GM12864 (cell line): Measurements from ENCODE around the gene IFNAR2.

Source experiments
- DNase-seq: peaks from one replicate; pipeline ENCODE4 v3.0.0-alpha.2; 2011; ENCODE audit warnings: low read depth
- H3K4me3 ChIP-seq: 2 replicates; pipeline ENCODE4 v1.5.1; 2011; ENCODE audit warnings: mild to moderate bottlenecking, low read depth, low read length, control low read depth
- TF ChIP-seq, protein P1 (sequence below): IDR thresholded peaks from 2 replicates; pipeline ENCODE4 v1.5.1; 2011; ENCODE audit warnings: low read depth, mild to moderate bottlenecking, moderate library complexity, low read length, control low read depth, inconsistent platforms; ENCODE audit errors: missing control alignments

The IFNAR2 gene

GRCh38 chr21:33266050-33266788 lies 36.5 kb downstream of the IFNAR2 start, which contains the start of gene IL10RB:
Gene IL10RB (plus strand): TSS chr21:33266367. CDS start chr21:33266466, 99 bp downstream.
- DNase-seq, result no peak
- H3K4me3 ChIP-seq, result peak within 1 kb of the TSS; percentile 89
- TF ChIP-seq, protein P1, sequence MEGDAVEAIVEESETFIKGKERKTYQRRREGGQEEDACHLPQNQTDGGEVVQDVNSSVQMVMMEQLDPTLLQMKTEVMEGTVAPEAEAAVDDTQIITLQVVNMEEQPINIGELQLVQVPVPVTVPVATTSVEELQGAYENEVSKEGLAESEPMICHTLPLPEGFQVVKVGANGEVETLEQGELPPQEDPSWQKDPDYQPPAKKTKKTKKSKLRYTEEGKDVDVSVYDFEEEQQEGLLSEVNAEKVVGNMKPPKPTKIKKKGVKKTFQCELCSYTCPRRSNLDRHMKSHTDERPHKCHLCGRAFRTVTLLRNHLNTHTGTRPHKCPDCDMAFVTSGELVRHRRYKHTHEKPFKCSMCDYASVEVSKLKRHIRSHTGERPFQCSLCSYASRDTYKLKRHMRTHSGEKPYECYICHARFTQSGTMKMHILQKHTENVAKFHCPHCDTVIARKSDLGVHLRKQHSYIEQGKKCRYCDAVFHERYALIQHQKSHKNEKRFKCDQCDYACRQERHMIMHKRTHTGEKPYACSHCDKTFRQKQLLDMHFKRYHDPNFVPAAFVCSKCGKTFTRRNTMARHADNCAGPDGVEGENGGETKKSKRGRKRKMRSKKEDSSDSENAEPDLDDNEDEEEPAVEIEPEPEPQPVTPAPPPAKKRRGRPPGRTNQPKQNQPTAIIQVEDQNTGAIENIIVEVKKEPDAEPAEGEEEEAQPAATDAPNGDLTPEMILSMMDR, result no peak

DNA sequence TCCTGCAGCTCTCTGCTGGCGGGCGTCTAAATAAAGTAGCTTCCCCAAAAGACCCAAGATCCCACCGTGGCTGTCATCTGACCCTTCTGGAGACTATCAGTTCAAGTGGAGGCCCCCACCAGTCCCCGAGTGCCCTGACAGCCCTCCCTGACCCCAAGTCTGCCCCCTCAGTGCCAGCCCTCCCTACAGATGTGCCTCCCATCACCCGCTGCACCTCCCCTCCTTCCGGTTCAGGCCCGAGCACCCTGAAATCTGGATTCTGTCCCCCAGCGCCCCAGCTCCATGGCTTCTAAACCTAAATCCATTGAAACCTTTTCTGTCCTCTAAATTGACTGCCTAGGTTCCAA lies 37.0 kb downstream of the IFNAR2 start:
- TF ChIP-seq, protein P1, result no peak
- H3K4me3 ChIP-seq, result peak overlapping the region; percentile 89
- peak; percentile 33 for DNase-seq

GRCh38 chr21:33267250-33267649 lies 37.5 kb downstream of the IFNAR2 start:
- peak overlapping the region; percentile 89 for H3K4me3 ChIP-seq
- DNase-seq, result no peak
- TF ChIP-seq, protein P1, result no peak

DNA sequence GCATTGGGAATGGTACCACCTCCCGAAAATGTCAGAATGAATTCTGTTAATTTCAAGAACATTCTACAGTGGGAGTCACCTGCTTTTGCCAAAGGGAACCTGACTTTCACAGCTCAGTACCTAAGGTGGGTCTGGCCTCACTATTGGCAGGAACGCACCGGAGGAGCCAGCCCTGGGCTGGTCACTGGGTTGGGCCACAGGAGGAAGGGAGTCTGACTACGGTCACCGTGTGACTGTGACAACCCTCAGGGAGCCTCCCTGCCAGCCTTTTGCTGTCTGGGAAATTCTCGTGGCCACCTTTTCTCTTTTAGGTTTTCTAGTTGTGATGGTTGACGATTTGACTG lies 38.6 kb downstream of the IFNAR2 start:
- H3K4me3 ChIP-seq, result peak overlapping the region; percentile 28
- no peak for DNase-seq
- TF ChIP-seq, protein P1, result no peak

DNA sequence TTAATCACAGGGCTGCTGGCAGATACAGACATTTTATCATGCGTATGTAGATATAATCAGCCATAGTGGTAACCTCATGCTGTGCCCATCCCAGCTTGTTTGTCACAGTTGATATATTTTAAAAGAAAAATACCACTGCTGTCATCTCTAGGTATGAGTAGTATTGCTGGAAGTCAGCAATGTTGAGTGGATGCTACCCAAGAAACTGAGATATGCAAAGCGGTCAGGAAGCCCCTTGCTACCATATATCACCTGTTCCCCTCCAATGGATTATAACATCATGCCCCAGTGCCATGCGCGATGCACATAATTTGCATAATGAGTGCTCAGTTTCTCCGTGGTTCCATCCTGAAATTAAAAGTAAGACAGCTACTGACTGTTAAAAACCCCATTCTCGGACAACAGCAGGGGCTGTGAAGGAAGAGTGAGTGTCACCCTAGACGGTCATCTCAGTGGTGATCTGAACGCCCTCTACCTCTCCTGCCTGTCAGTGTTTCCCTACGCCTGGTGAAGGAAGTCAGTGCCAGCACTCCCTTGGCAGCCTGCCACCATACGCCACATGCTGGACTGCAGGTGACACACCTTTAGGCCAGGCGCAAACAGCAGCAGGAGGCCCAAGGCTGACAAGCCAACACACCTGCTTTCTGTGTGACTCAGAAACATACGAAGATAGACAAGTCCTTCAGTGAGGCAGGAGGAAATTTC lies 39.2 kb downstream of the IFNAR2 start:
- TF ChIP-seq, protein P1, result peak; percentile 16
- peak; percentile 88 for DNase-seq
- H3K4me3 ChIP-seq, result peak overlapping the region; percentile 28

- TF ChIP-seq, protein P1, result no peak
- no peak overlapping the region for H3K4me3 ChIP-seq
- DNase-seq, result no peak
These were observed 41.2 kb downstream of the IFNAR2 start for GRCh38 chr21:33270986-33271385.
